BE2C (cell line): ENCODE measurements around the gene TM4SF18.

Source experiments
- DNase-seq: peaks from one replicate; pipeline ENCODE4 v3.0.0-alpha.2; 2020
- H3K27me3 ChIP-seq: fragments of 250-450 bp; sonication (Bioruptor Pico); 2 replicates; pipeline ENCODE4 v1.5.1; 2020; ENCODE audit warnings: mild to moderate bottlenecking
- H3K36me3 ChIP-seq: fragments of 250-450 bp; sonication (Bioruptor Pico); 2 replicates; pipeline ENCODE4 v1.5.1; 2020; ENCODE audit warnings: mild to moderate bottlenecking
- H3K4me1 ChIP-seq: fragments of 250-450 bp; sonication (Bioruptor Pico); 2 replicates; pipeline ENCODE4 v1.5.1; 2020
- H3K4me3 ChIP-seq: 2 replicates; pipeline ENCODE4 v1.5.1; 2011; ENCODE audit warnings: low read depth, low read length
- H3K9me3 ChIP-seq: fragments of 250-450 bp; sonication (Bioruptor Pico); 2 replicates; pipeline ENCODE4 v1.5.1; 2020
- CTCF ChIP-seq: IDR thresholded peaks from 2 replicates; pipeline ENCODE4 v1.5.1; 2012; ENCODE audit warnings: mild to moderate bottlenecking, low read depth, low read length

Gene TM4SF18

GRCh38 chr3:149321640-149322039 is 11.8 kb downstream of the TM4SF18 start:
- Histone ChIP-seq H3K27me3 (no peaks in the 10 kb centered on the region), H3K4me1 (no peaks in the 10 kb centered on the region), H3K9me3 (no peaks in the 10 kb centered on the region), H3K36me3 (no peaks in the 10 kb centered on the region), H3K4me3 (no peak overlapping the region)
- DNase-seq, result no peak
- no peak for TF ChIP-seq CTCF

- Histone ChIP-seq H3K4me1 (no peaks in the 10 kb centered on the region), H3K27me3 (no peaks in the 10 kb centered on the region), H3K9me3 (no peaks in the 10 kb centered on the region), H3K36me3 (no peaks in the 10 kb centered on the region), H3K4me3 (no peak overlapping the region)
- DNase-seq, result no peak
- no peak for TF ChIP-seq CTCF
Observed at GRCh38 chr3:149321136-149321535, 12.3 kb downstream of the TM4SF18 start.

DNA sequence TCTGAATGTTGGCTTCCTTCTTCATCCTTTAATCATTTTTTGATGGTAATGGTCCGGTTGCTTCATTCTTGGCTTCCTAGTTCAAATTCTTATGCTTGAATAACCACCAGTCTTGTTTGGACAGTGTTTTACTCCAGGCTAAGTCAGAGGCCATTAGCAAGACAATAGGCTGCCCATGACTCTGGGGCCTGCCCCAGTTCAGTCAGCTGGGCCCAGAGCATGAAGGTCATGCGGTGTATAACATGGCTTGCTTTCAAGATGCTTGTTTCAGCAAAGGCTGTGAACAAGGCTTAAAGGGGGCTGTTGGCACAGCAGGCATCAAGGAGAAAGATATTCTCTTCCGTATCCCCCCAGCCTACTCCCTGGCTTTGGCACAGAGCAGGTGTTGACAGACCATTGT is 13.7 kb downstream of the TM4SF18 start:
- Histone ChIP-seq H3K4me3 (no peak overlapping the region), H3K4me1 (no peaks in the 10 kb centered on the region), H3K27me3 (no peaks in the 10 kb centered on the region), H3K36me3 (no peaks in the 10 kb centered on the region), H3K9me3 (no peaks in the 10 kb centered on the region)
- TF ChIP-seq CTCF, result no peak
- no peak for DNase-seq

GRCh38 chr3:149317072-149317471 is 16.4 kb downstream of the TM4SF18 start:
- Histone ChIP-seq H3K27me3 (no peaks in the 10 kb centered on the region), H3K4me1 (no peaks in the 10 kb centered on the region), H3K36me3 (no peaks in the 10 kb centered on the region), H3K9me3 (no peaks in the 10 kb centered on the region), H3K4me3 (no peak overlapping the region)
- no peak for DNase-seq
- no peak for TF ChIP-seq CTCF

GRCh38 chr3:149316437-149316836 is 17.0 kb downstream of the TM4SF18 start:
- DNase-seq, result no peak

GRCh38 chr3:149315694-149316093 is 17.7 kb downstream of the TM4SF18 start:
- TF ChIP-seq CTCF, result no peak
- H3K27me3 ChIP-seq, result no peaks in the 10 kb centered on the region
- H3K4me3 ChIP-seq, result no peak overlapping the region
- DNase-seq, result no peak
- H3K9me3 ChIP-seq, result no peaks in the 10 kb centered on the region
- no peaks in the 10 kb centered on the region for H3K36me3 ChIP-seq
- no peaks in the 10 kb centered on the region for H3K4me1 ChIP-seq

More at GRCh38 chr3:149316437-149316836, 17.0 kb downstream of the TM4SF18 start:
- no peak overlapping the region for H3K4me3 ChIP-seq
- no peak for TF ChIP-seq CTCF
- H3K36me3 ChIP-seq, result no peaks in the 10 kb centered on the region
- H3K27me3 ChIP-seq, result no peaks in the 10 kb centered on the region
- no peaks in the 10 kb centered on the region for H3K9me3 ChIP-seq
- H3K4me1 ChIP-seq, result no peaks in the 10 kb centered on the region
